NCI-H1694 (cell line): Measurements from ENCODE around the gene KIAA1958.

Source experiments
- DNase-seq: peaks from one replicate; lab custom pipeline; 2025; lab: John Stamatoyannopoulos, UW

Gene KIAA1958

GRCh38 chr9:112531666-112532282 lies 45.1 kb downstream of the KIAA1958 start:
- no peak for DNase-seq

GRCh38 chr9:112532427-112532826 lies 45.8 kb downstream of the KIAA1958 start:
- no peak for DNase-seq

- no peak for DNase-seq
These were observed 47.0 kb downstream of the KIAA1958 start for GRCh38 chr9:112533660-112534059.

- DNase-seq: no peak
These were observed 48.7 kb downstream of the KIAA1958 start for GRCh38 chr9:112535301-112535700.

- DNase-seq: no peak
These were observed 49.2 kb downstream of the KIAA1958 start for GRCh38 chr9:112535811-112536210.

- DNase-seq: no peak
These were observed 50.9 kb downstream of the KIAA1958 start for GRCh38 chr9:112537561-112537960.

- no peak for DNase-seq
These were observed 54.2 kb downstream of the KIAA1958 start for GRCh38 chr9:112540800-112541199.

GRCh38 chr9:112541685-112542084 lies 55.1 kb downstream of the KIAA1958 start:
- DNase-seq: no peak

GRCh38 chr9:112542593-112543292 lies 56.1 kb downstream of the KIAA1958 start:
- no peak for DNase-seq

GRCh38 chr9:112544477-112544876 lies 57.9 kb downstream of the KIAA1958 start:
- no peak for DNase-seq

GRCh38 chr9:112545237-112545636 lies 58.6 kb downstream of the KIAA1958 start:
- DNase-seq: no peak

GRCh38 chr9:112546149-112547012 lies 59.8 kb downstream of the KIAA1958 start:
- DNase-seq: no peak

- no peak for DNase-seq
These were observed 61.4 kb downstream of the KIAA1958 start for GRCh38 chr9:112548051-112548440.

GRCh38 chr9:112548836-112549595 lies 62.4 kb downstream of the KIAA1958 start:
- DNase-seq: no peak

GRCh38 chr9:112550531-112550930 lies 63.9 kb downstream of the KIAA1958 start:
- no peak for DNase-seq

- DNase-seq: no peak
These were observed 65.0 kb downstream of the KIAA1958 start for GRCh38 chr9:112551641-112552040.

GRCh38 chr9:112552229-112553056 lies 65.8 kb downstream of the KIAA1958 start:
- no peak for DNase-seq

GRCh38 chr9:112553256-112553826 lies 66.7 kb downstream of the KIAA1958 start:
- DNase-seq: no peak

GRCh38 chr9:112554516-112554915 lies 67.9 kb downstream of the KIAA1958 start:
- no peak for DNase-seq

GRCh38 chr9:112555101-112555643 lies 68.5 kb downstream of the KIAA1958 start:
- no peak for DNase-seq
